ENCODE data around the gene UAP1L1. TPM values are rescaled to one million over a fixed set of nuclear protein-coding genes. Genes with fewer than 3 reads are reported as not detected.
A peak's percentile ranks its signal among the peaks of the same experiment; 100 is the strongest.

Gene UAP1L1
- total and polyA plus RNA-seq, 9 of the 15 experiments (the other 6 are each of a cell fraction or from before 2014, with no cell fraction given): 0.20 to 8.6 (median 3.7) TPM

- Histone ChIP-seq H3K36me3 (ENCODE audit: control insufficient read depth, insufficient read depth, low read length) (peaks cover 38% of the 10 kb centered on the region; the same call in 2 of the 3 replicates), H4K20me1 (replicated peaks; ENCODE audit: control insufficient read depth, insufficient read depth, low read length) (peaks cover 15% of the 10 kb centered on the region), H3K9me1 (ENCODE audit: control insufficient read depth, insufficient read depth, low read length) (peaks cover 4% of the 10 kb centered on the region), H3K79me2 (ENCODE audit: control insufficient read depth, insufficient read depth, low read length) (peaks cover 13% of the 10 kb centered on the region), H3K27me3 (ENCODE audit: control insufficient read depth in 2 of 2, insufficient read depth in 2 of 2, low read length in 2 of 2) (no peaks in the 10 kb centered on the region), H3K9me3 (replicated peaks; ENCODE audit: control insufficient read depth, insufficient read depth, low read depth, low read length) (no peaks in the 10 kb centered on the region), H3K9ac (ENCODE audit: insufficient read depth in 1 of 2, low read depth in 2 of 2, low read length in 2 of 2) (no peak overlapping the region), H3K4me3 (no peak overlapping the region), H3K4me1 (replicated peaks in 1 of 2; ENCODE audit: control insufficient read depth in 2 of 2, insufficient read depth in 2 of 2, low read length in 2 of 2) (peaks cover 7 to 45% of the 10 kb centered on the region in 2 experiments; a peak in 4 of 5 replicates), H2AFZ (ENCODE audit: low read depth, low read length) (no peak overlapping the region), H3K4me2 (ENCODE audit: insufficient read depth, low read length) (no peak overlapping the region), H3K27ac (ENCODE audit: extremely low read depth, low read depth, low read length) (no peak overlapping the region)
- ATAC-seq (no peak; the same call in 2 of the 3 replicates), FAIRE-seq (no peak), DNase-seq (ENCODE audit: extremely low read depth in 1 of 4, low spot score in 3 of 4) (no peak)
- TF ChIP-seq HNRNPUL1 (IDR thresholded peaks at IDR 0.05; ENCODE audit: low read length) (no peak), RAD51 (IDR thresholded peaks at IDR 0.05; ENCODE audit: borderline replicate concordance, low read depth) (no peak), CGGBP1 (CRISPR knock-in tag; IDR thresholded peaks at IDR 0.05) (no peak), SREBF2 (CRISPR knock-in tag; IDR thresholded peaks at IDR 0.05) (no peak), CHCHD3 (CRISPR knock-in tag; IDR thresholded peaks at IDR 0.05) (no peak), POLR2B (IDR thresholded peaks at IDR 0.05; ENCODE audit: low read depth, partially characterized antibody) (no peak), POLR2G (IDR thresholded peaks at IDR 0.05; ENCODE audit: low read depth, low read length) (peak; percentile 33; the same call in 1 of the 2 replicates), ZNF583 (CRISPR knock-in tag; IDR thresholded peaks at IDR 0.05) (no peak), MAX (CRISPR knock-in tag; IDR thresholded peaks at IDR 0.05) (no peak), TGIF2 (CRISPR knock-in tag; IDR thresholded peaks at IDR 0.05) (no peak), BDP1 (IDR thresholded peaks at IDR 0.05; ENCODE audit: insufficient read depth, insufficient read length) (no peak), HOMEZ (CRISPR knock-in tag; IDR thresholded peaks at IDR 0.05) (no peak), RBM15 (IDR thresholded peaks at IDR 0.05; ENCODE audit: insufficient read depth, low read length) (no peak), TAF15 (IDR thresholded peaks at IDR 0.05; ENCODE audit: low read depth, low read length) (0 out of 2 replicates have a peak, but pooled peaks have one; percentile 4), C11orf30 (IDR thresholded peaks at IDR 0.05; ENCODE audit: low read depth) (no peak), TCF7L2 (IDR thresholded peaks at IDR 0.05; ENCODE audit: low read depth, low read length) (no peak), ZNF778 (CRISPR knock-in tag; IDR thresholded peaks at IDR 0.05) (no peak)
- POLR2A ChIA-PET: interaction anchor here (1.1 kb wide), 1 partner anchor 8 kb away, joined by 5 read pairs; no protein-coding TSS in a partner anchor
- CTCF ChIA-PET (ENCODE audit: low intra/inter-chr PET ratio): interaction anchor here (0.6 kb wide), 1 partner anchor 117 kb away, joined by 3 read pairs; no protein-coding TSS in a partner anchor
- intact Hi-C loops (cut with micrococcal nuclease): no loop called here
- BruUV-seq (replicated peaks): no TSS peak
- in situ Hi-C loops (cut with MboI): no loop called here
- 85% methylated on average over 21 of the region's 26 CpGs for WGBS (ENCODE audit: insufficient coverage, low coverage, missing lambda C conversion rate)
Measured at GRCh38 chr9:137063311-137064026, 13.8 kb upstream of the UAP1L1 start.

Data from K562 (cell line).